Lower leg skin (tissue), 3 donors: Measurements from ENCODE around the gene PLXDC2.

Source experiments
- CTCF ChIP-seq, 3 donors: fragments of 450-650 bp; IDR thresholded peaks; one replicate each; pipeline ENCODE4 v1.5.1; 2016; ENCODE audit warnings: antibody characterized with exemption in 3 of 3, mild to moderate bottlenecking in 3 of 3, moderate library complexity in 2 of 3
- POLR2A ChIP-seq, 2 donors: fragments of 450-650 bp; IDR thresholded peaks; one replicate each; pipeline ENCODE4 v1.6.1; 2016 to 2017; ENCODE audit warnings: antibody characterized with exemption in 2 of 2, mild to moderate bottlenecking in 1 of 2, moderate library complexity in 1 of 2

DNA sequence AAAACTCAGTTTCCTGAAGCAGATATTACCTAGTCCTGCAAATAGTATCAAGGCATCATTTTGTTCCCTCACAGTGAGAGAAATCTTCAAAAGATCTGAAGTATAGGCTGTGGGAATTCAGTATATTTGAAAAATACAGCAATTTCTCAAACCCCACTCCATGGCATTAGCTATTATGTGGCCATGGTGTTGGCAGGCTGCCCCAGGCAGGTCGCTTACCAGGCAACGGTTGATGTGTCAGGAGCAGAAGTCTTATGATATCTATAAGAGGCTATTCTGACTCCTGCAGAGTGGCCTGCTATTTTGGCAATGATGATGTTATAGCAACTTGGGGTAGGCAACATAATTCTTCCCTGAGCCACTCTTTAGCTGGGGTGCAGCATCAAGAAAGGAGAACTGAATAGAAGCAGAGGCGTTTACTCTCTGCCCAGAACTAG, 187.9 kb downstream of the PLXDC2 start:
- no peak for TF ChIP-seq POLR2A (IDR thresholded peaks at IDR 0.05)
- no peak for TF ChIP-seq CTCF (IDR thresholded peaks at IDR 0.05)
